SK-N-SH treated with all-trans-retinoic acid at 6 μM for 48 hours (cell line): Measurements from ENCODE around the gene CSTB.
A peak's percentile ranks its signal among the peaks of the same experiment; 100 is the strongest.

Experiments
- ATAC-seq: fragments of 200-7000 bp; cut with Tn5 transposase; 3 replicates; pipeline ENCODE4 v1.9.1; 2020; ENCODE audit warnings: mild to moderate bottlenecking, moderate library complexity
- BACH2 ChIP-seq: fragments of 250-450 bp; sonication (Bioruptor Pico); IDR thresholded peaks from 2 replicates; pipeline ENCODE4 v1.9.0; 2021; ENCODE audit warnings: mild to moderate bottlenecking, borderline replicate concordance
- CREB5 ChIP-seq: fragments of 250-450 bp; sonication (Bioruptor Pico); IDR thresholded peaks from 2 replicates; pipeline ENCODE4 v1.5.1; 2020; ENCODE audit warnings: low read depth, mild to moderate bottlenecking, moderate library complexity
- CSDC2 ChIP-seq: fragments of 250-450 bp; sonication (Bioruptor Pico); IDR thresholded peaks from 2 replicates; pipeline ENCODE4 v1.5.0; 2020; ENCODE audit warnings: mild to moderate bottlenecking, moderate library complexity
- ESRRG ChIP-seq: fragments of 250-450 bp; sonication (Bioruptor Pico); IDR thresholded peaks from 2 replicates; pipeline ENCODE4 v1.6.1; 2021; ENCODE audit warnings: mild to moderate bottlenecking
- GLIS3 ChIP-seq: fragments of 250-450 bp; sonication (Bioruptor Pico); IDR thresholded peaks from 2 replicates; pipeline ENCODE4 v1.5.0; 2020; ENCODE audit warnings: mild to moderate bottlenecking, moderate library complexity
- ISL1 ChIP-seq: fragments of 250-450 bp; sonication (Bioruptor Pico); IDR thresholded peaks from 2 replicates; pipeline ENCODE4 v2.1.2; 2022; ENCODE audit warnings: mild to moderate bottlenecking, moderate library complexity
- OSR1 ChIP-seq: fragments of 250-450 bp; sonication (Bioruptor Pico); IDR thresholded peaks from 2 replicates; pipeline ENCODE4 v1.8.0; 2022; ENCODE audit warnings: moderate library complexity, mild to moderate bottlenecking, inconsistent platforms
- POU6F1 ChIP-seq: fragments of 250-450 bp; sonication (Bioruptor Pico); IDR thresholded peaks from 2 replicates; pipeline ENCODE4 v1.8.0; 2021; ENCODE audit warnings: low read depth, mild to moderate bottlenecking, moderate library complexity, borderline replicate concordance
- PPARA ChIP-seq: fragments of 250-450 bp; sonication (Bioruptor Pico); IDR thresholded peaks from 2 replicates; pipeline ENCODE4 v1.5.0; 2020; ENCODE audit warnings: mild to moderate bottlenecking, borderline replicate concordance
- RARB ChIP-seq: fragments of 250-450 bp; sonication (Bioruptor Pico); IDR thresholded peaks from 2 replicates; pipeline ENCODE4 v1.8.0; 2021; ENCODE audit warnings: mild to moderate bottlenecking, moderate library complexity
- TCF4 ChIP-seq: fragments of 250-450 bp; sonication (Bioruptor Pico); IDR thresholded peaks from 2 replicates; pipeline ENCODE4 v1.8.0; 2021; ENCODE audit warnings: mild to moderate bottlenecking, moderate library complexity, borderline replicate concordance
- TOX ChIP-seq: fragments of 250-450 bp; sonication (Bioruptor Pico); IDR thresholded peaks from 2 replicates; pipeline ENCODE4 v1.8.0; 2021; ENCODE audit warnings: mild to moderate bottlenecking, moderate library complexity, borderline replicate concordance
- TSHZ2 ChIP-seq: fragments of 250-450 bp; sonication (Bioruptor Pico); IDR thresholded peaks from 2 replicates; pipeline ENCODE4 v1.5.0; 2020; ENCODE audit warnings: mild to moderate bottlenecking, moderate library complexity
- ZC3H10 ChIP-seq: fragments of 250-450 bp; sonication (Bioruptor Pico); IDR thresholded peaks from 2 replicates; pipeline ENCODE4 v1.5.1; 2021; ENCODE audit warnings: mild to moderate bottlenecking, moderate library complexity
- ZFP3 ChIP-seq: fragments of 250-450 bp; sonication (Bioruptor Pico); IDR thresholded peaks from 2 replicates; pipeline ENCODE4 v1.5.0; 2020; ENCODE audit warnings: mild to moderate bottlenecking, moderate library complexity
- ZNF565 ChIP-seq: fragments of 450-650 bp; formaldehyde crosslinking; conservative IDR thresholded peaks from 2 replicates; pipeline ENCODE4 v1.5.0; 2020; ENCODE audit warnings: low read depth, mild to moderate bottlenecking, moderate library complexity

CSTB gene

GRCh38 chr21:43739621-43740435, 36.3 kb downstream of the CSTB start:
- ATAC-seq: peak; percentile 43
- TF ChIP-seq CREB5 (CRISPR knock-in tag): no peak

- no peak for TF ChIP-seq GLIS3 (CRISPR knock-in tag)
- TF ChIP-seq RARB (CRISPR knock-in tag): no peak
- TF ChIP-seq CSDC2: no peak
- TF ChIP-seq TCF4: no peak
- no peak for TF ChIP-seq OSR1 (CRISPR knock-in tag)
- no peak for ATAC-seq
These were observed 38.8 kb downstream of the CSTB start for GRCh38 chr21:43737158-43737950.

- no peak for TF ChIP-seq PPARA
- no peak for TF ChIP-seq CSDC2
- ATAC-seq: no peak
These were observed 39.8 kb downstream of the CSTB start for GRCh38 chr21:43736224-43736883.

GRCh38 chr21:43735236-43736091, 40.6 kb downstream of the CSTB start:
- TF ChIP-seq OSR1 (CRISPR knock-in tag) (no peak), ISL1 (CRISPR knock-in tag) (no peak), ZNF565 (CRISPR knock-in tag) (no peak)
- no peak for ATAC-seq

GRCh38 chr21:43734928-43735229, 41.2 kb downstream of the CSTB start:
- TF ChIP-seq ZC3H10 (CRISPR knock-in tag): no peak
- no peak for TF ChIP-seq TSHZ2 (CRISPR knock-in tag)
- TF ChIP-seq BACH2 (CRISPR knock-in tag): no peak
- no peak for TF ChIP-seq TOX
- TF ChIP-seq ESRRG (CRISPR knock-in tag): no peak
- no peak for TF ChIP-seq POU6F1 (CRISPR knock-in tag)
- TF ChIP-seq ZFP3 (CRISPR knock-in tag): no peak
- TF ChIP-seq RARB (CRISPR knock-in tag): no peak
- TF ChIP-seq ISL1 (CRISPR knock-in tag): no peak
- no peak for TF ChIP-seq TCF4
- TF ChIP-seq, all 23 proteins: peak for 0
- ATAC-seq: peak; percentile 30; the same call in 2 of the 3 replicates
